Ascending aorta (tissue), 2 donors: ENCODE measurements around the gene BLM. TPM values are rescaled to one million over a fixed set of nuclear protein-coding genes. Genes with fewer than 3 reads are reported as not detected.

Experiments used
- DNase-seq, 2 donors: peaks; one replicate each; pipeline ENCODE4 v3.0.0-alpha.2; 2019; ENCODE audit warnings: low spot score in 2 of 2
- H3K27ac ChIP-seq, 2 donors: fragments of 200-600 bp; sonication (generic); one replicate each; pipeline ENCODE4 v1.5.1; 2016 to 2017; ENCODE audit warnings: mild to moderate bottlenecking in 1 of 2
- H3K27me3 ChIP-seq: fragments of 200-600 bp; sonication (generic); one replicate; pipeline ENCODE4 v1.5.1; 2017
- H3K36me3 ChIP-seq, 2 donors: fragments of 200-600 bp; sonication (generic); one replicate each; pipeline ENCODE4 v1.5.1; 2016
- H3K4me1 ChIP-seq, 2 donors: fragments of 200-600 bp; sonication (generic); one replicate each; pipeline ENCODE4 v1.5.1; 2016 to 2017; ENCODE audit warnings: mild to moderate bottlenecking in 1 of 2
- H3K4me3 ChIP-seq, 2 donors: fragments of 200-600 bp; sonication (generic); one replicate each; pipeline ENCODE4 v1.5.1; 2016 to 2017; ENCODE audit warnings: mild to moderate bottlenecking in 1 of 2
- H3K9me3 ChIP-seq, 2 donors: fragments of 200-600 bp; sonication (generic); one replicate each; pipeline ENCODE4 v1.5.1; 2016
- intact Hi-C: fragments of 100-400 bp; cut with DNase I; formaldehyde crosslinking; loops from one replicate; pipeline ENCODE4 v1.15.1; 2023
- total RNA-seq: library from RNA; depleted of rRNA; stranded (reverse); fragments of >200 nt; gene quantifications from one replicate; pipeline ENCODE4 v1.1.0, GENCODE V29; 2016
- TF ChIP-seq, protein P1 (sequence below), 3 experiments: fragments of 200-600 bp in 2 of 3; fragments of 450-650 bp in 1 of 3; sonication (generic) in 2 of 3; IDR thresholded peaks; one replicate each; pipeline ENCODE4 v1.5.1; 2016 to 2019; ENCODE audit warnings: antibody characterized with exemption in 3 of 3, mild to moderate bottlenecking in 1 of 3, moderate library complexity in 1 of 3

BLM gene
- total RNA-seq, 1 donor from 2014 or later: 0.11 TPM

DNA sequence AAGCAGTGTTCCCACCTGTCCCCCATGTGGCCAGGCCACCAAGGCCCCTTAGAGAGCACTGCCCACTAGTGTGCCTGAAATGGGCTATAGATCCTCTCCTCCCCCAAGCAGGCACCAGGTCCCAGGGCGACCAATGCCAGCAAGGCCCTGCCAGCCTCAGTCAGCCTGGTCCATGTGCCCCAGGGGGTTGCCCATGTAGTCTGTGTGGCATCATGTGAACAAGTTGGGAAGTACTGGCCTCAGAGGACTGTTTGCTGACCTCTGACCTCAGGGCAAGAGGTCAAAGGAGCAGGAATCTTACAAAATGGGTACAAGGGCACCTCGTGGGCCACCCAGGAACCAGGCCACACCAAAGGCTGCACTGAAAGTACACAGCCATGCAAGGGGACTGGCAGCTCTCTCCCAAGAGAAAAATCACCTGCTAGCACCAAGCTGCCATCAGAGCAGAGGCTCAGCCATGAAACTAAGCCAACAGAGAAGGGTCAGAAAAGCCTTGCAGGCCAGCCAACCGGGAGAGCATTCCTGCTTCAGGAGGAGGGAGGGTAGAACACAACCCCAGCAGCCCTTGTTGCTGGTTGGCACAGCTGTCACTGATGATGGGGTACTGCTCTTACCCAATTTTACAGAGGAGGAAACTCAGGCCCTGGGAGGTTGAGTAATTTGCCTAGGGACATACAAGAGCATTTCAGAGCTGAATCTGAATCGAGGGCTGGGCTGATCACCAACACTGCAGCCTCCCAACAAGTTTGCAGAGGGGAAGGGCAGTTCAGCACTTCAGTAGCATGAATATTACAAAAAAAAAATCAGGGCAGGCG, 146.0 kb downstream of the BLM start:
- H3K9me3 ChIP-seq: no peaks in the 10 kb centered on the region

GRCh38 chr15:90863987-90864386, 146.8 kb downstream of the BLM start:
- Histone ChIP-seq H3K36me3 (no peaks in the 10 kb centered on the region), H3K27ac (no peak overlapping the region), H3K4me3 (no peak overlapping the region), H3K4me1 (peaks cover 0 to under 1% of the 10 kb centered on the region in 2 donors), H3K27me3 (no peaks in the 10 kb centered on the region), H3K9me3 (no peaks in the 10 kb centered on the region)
- DNase-seq: no peak
- intact Hi-C loops: no loop called here
- TF ChIP-seq, protein P1, sequence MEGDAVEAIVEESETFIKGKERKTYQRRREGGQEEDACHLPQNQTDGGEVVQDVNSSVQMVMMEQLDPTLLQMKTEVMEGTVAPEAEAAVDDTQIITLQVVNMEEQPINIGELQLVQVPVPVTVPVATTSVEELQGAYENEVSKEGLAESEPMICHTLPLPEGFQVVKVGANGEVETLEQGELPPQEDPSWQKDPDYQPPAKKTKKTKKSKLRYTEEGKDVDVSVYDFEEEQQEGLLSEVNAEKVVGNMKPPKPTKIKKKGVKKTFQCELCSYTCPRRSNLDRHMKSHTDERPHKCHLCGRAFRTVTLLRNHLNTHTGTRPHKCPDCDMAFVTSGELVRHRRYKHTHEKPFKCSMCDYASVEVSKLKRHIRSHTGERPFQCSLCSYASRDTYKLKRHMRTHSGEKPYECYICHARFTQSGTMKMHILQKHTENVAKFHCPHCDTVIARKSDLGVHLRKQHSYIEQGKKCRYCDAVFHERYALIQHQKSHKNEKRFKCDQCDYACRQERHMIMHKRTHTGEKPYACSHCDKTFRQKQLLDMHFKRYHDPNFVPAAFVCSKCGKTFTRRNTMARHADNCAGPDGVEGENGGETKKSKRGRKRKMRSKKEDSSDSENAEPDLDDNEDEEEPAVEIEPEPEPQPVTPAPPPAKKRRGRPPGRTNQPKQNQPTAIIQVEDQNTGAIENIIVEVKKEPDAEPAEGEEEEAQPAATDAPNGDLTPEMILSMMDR (IDR thresholded peaks at IDR 0.05): no peak

More for the DNA sequence above, 146.0 kb downstream of the BLM start:
- Histone ChIP-seq H3K36me3 (no peaks in the 10 kb centered on the region), H3K4me3 (no peak overlapping the region), H3K27me3 (no peaks in the 10 kb centered on the region), H3K27ac (no peak overlapping the region), H3K4me1 (no peaks in the 10 kb centered on the region)
- intact Hi-C loops: no loop called here
- TF ChIP-seq, protein P1 (IDR thresholded peaks at IDR 0.05): no peak
- DNase-seq: no peak

DNA sequence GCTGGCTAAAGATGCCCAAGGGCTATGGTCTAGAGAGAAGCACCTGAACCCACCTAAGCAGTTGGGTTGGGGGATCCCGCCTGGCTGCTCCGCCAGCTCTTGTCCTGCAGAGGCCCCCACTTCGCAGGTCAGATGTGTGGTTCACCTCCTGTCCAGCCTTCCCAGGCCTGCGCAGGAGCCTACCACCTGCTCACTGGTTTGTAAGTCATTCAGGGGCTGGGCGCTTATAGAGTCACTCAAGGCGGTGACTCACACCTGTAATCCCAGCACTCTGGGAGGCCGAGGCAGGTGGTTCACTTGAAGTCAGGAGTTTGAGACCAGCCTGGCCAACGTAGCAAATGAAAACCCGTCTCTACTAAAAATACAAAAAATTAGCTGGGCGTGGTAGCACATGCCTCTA, 147.4 kb downstream of the BLM start:
- H3K9me3 ChIP-seq: no peaks in the 10 kb centered on the region
- H3K27ac ChIP-seq: no peak overlapping the region
- intact Hi-C loops: no loop called here
- no peaks in the 10 kb centered on the region for H3K36me3 ChIP-seq
- H3K27me3 ChIP-seq: no peaks in the 10 kb centered on the region
- H3K4me3 ChIP-seq: no peak overlapping the region
- peaks cover 2 to 5% of the 10 kb centered on the region in 2 donors for H3K4me1 ChIP-seq
- TF ChIP-seq, protein P1 (IDR thresholded peaks at IDR 0.05): no peak
- DNase-seq: no peak

DNA sequence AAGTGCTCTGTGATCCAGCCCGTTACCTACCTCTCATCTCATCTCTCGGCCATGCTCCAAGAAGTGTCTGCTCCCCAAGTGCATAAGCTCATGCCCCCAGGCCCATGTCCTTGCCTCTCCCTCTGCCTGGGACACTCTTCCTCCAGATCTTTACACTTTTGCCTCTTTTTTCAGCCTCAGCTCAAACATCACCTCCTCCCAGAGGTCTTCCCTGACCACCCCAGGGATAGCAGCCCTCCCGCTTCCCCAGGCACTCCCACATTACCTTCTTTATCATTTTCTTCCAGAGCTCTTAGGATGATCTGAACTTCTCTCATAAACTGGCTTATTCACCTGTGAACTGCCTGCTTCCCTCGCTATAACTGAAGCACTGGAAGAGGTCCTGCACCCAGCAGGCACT, 148.6 kb downstream of the BLM start:
- Histone ChIP-seq H3K36me3 (no peaks in the 10 kb centered on the region), H3K27me3 (no peaks in the 10 kb centered on the region), H3K4me1 (peaks cover 4 to 17% of the 10 kb centered on the region in 2 donors), H3K9me3 (no peaks in the 10 kb centered on the region), H3K4me3 (no peak overlapping the region), H3K27ac (no peak overlapping the region)
- TF ChIP-seq, protein P1 (IDR thresholded peaks at IDR 0.05): no peak
- intact Hi-C loops: no loop called here
- no peak for DNase-seq

Other genes with a start within 250 kb of the BLM start
- 35.5 TPM for gene CRTC3, start 187.4 kb upstream of the BLM start, total RNA-seq
- 86.3 TPM for gene FURIN, start 151.2 kb downstream of the BLM start, total RNA-seq
- gene FES, start 167.2 kb downstream of the BLM start, total RNA-seq: 65.1 TPM
- gene MAN2A2, start 186.0 kb downstream of the BLM start, total RNA-seq: 90.4 TPM
- 29.4 TPM for gene HDDC3, start 215.2 kb downstream of the BLM start, total RNA-seq
- 73.5 TPM for gene UNC45A, start 217.9 kb downstream of the BLM start, total RNA-seq
- 10.0 TPM for gene RCCD1, start 237.5 kb downstream of the BLM start, total RNA-seq